IPS-18a (cell line): ENCODE measurements around the gene TBC1D8.

Experiments
- H3K27ac ChIP-seq: one replicate; pipeline ENCODE4 v1.5.1; 2013; ENCODE audit warnings: low read length
- H3K27me3 ChIP-seq: one replicate; pipeline ENCODE4 v1.6.1; 2013; ENCODE audit warnings: mild to moderate bottlenecking, low read length; ENCODE audit not compliant: control insufficient read depth, insufficient read depth
- H3K36me3 ChIP-seq: one replicate; pipeline ENCODE4 v1.6.1; 2013; ENCODE audit warnings: low read depth, low read length; ENCODE audit not compliant: control insufficient read depth
- H3K4me1 ChIP-seq: one replicate; pipeline ENCODE4 v1.6.1; 2013; ENCODE audit warnings: low read depth, low read length; ENCODE audit not compliant: control insufficient read depth
- H3K4me3 ChIP-seq: one replicate; pipeline ENCODE4 v1.5.1; 2013; ENCODE audit warnings: low read length
- H3K9ac ChIP-seq: one replicate; pipeline ENCODE4 v1.6.1; 2013; ENCODE audit warnings: mild to moderate bottlenecking, low read length, moderate library complexity
- H3K9me3 ChIP-seq: one replicate; pipeline ENCODE4 v1.6.1; 2013; ENCODE audit warnings: low read depth, low read length; ENCODE audit not compliant: control insufficient read depth

TBC1D8 gene

DNA sequence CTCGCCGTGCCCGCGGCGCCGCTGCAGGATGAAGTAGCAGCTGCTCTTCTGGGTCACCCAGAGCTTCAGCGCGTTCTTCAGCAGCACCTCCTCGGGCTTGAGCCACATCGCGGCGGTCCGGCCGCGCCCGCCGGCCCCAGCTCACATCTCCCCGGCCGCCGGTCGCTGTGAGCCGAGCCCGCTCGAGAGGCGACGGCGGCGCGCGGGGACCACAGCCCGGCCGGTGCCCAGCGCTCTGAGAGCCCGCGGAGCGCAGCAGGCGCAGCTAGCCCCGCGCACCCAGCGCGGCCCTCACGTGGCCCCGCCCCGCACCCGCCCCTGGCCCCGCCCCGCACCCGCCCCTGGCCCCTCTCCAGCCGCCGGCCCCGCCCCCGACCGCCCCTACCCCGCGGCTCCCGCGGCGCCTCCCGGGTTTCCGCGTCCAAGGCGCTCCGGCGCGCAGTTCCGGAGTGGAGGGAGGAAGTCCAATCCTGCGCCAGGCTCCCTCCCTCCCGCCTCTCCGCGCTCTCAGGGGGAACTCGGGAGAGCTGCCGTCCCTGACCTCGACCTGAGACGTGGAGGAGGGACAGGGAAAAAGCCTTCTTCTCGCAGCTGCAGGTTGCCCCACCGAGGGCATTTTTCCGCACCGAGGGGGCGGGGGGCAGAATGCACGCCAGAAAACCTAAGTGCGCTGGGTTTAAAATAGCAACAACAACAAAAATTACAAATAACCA is at the start of gene TBC1D8:
Gene TBC1D8 (minus strand): TSS at position 237 of the 713 bp plus-strand sequence. CDS start 129 bp downstream, at position 108.
- Histone ChIP-seq H3K4me1 (peaks cover 31% of the 10 kb centered on the region), H3K9ac (peak within 1 kb of the TSS; percentile 41), H3K27ac (no peak within 1 kb of the TSS), H3K4me3 (peak within 1 kb of the TSS; percentile 66), H3K36me3 (no peaks in the 10 kb centered on the region), H3K27me3 (peaks cover 28% of the 10 kb centered on the region), H3K9me3 (no peaks in the 10 kb centered on the region)

DNA sequence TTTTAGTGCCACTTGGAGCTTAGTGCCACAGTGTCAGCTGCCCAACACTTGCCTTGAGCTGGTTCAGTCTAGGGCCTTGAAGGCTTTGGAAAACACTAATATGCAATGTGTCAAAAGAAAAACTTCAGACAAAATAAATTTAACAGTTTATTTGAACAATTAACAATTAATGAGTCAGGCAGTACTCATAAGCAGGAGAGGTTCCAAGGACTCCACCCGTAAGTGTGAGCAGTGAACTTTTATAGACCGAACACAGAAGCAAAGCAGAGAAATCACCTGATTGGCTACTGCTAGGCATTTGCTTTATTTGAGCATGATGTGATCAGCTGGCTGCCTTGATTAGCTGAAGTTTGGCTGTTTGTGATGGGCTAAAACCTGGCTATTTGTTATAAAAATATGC is 49.5 kb upstream of the TBC1D8 start:
- H3K36me3 ChIP-seq, result no peaks in the 10 kb centered on the region
- no peaks in the 10 kb centered on the region for H3K27me3 ChIP-seq
- H3K27ac ChIP-seq, result no peak overlapping the region
- no peak overlapping the region for H3K9ac ChIP-seq
- no peaks in the 10 kb centered on the region for H3K4me1 ChIP-seq
- no peak overlapping the region for H3K4me3 ChIP-seq
- H3K9me3 ChIP-seq, result no peaks in the 10 kb centered on the region

DNA sequence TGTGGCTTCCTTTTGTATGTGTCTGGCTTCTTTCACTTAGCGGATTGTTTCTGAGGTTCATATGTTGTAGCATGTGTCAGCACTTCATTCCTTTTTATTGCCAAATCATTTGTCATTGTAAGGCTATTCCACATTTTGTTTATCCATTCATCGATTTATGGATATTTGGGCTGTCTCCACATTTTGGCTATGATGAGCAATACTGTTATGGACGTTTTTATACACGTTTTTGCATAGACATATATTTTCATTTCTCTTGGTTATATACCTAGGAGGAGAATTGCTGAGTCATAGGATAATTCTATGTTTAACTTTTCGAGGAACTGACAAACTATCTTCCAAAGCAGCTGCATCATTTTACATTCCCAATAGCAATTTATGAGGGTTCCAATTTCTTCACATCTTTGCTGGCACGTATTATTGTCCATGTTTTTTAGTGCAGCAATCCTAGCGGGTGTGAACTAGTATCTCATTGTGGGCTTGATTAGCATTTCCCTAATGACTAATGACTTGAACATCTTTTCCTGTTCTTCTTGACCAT is 48.1 kb upstream of the TBC1D8 start:
- Histone ChIP-seq H3K27ac (no peak overlapping the region), H3K4me1 (no peaks in the 10 kb centered on the region), H3K9me3 (no peaks in the 10 kb centered on the region), H3K27me3 (no peaks in the 10 kb centered on the region), H3K4me3 (no peak overlapping the region), H3K9ac (no peak overlapping the region), H3K36me3 (no peaks in the 10 kb centered on the region)

- Histone ChIP-seq H3K27me3 (no peaks in the 10 kb centered on the region), H3K36me3 (no peaks in the 10 kb centered on the region), H3K4me3 (no peak overlapping the region), H3K9ac (no peak overlapping the region), H3K9me3 (no peaks in the 10 kb centered on the region), H3K27ac (no peak overlapping the region), H3K4me1 (no peaks in the 10 kb centered on the region)
These were observed 46.6 kb upstream of the TBC1D8 start for GRCh38 chr2:101197814-101198213.

- Histone ChIP-seq H3K36me3 (no peaks in the 10 kb centered on the region), H3K27me3 (no peaks in the 10 kb centered on the region), H3K4me3 (no peak overlapping the region), H3K4me1 (no peaks in the 10 kb centered on the region), H3K9ac (no peak overlapping the region), H3K27ac (no peak overlapping the region), H3K9me3 (no peaks in the 10 kb centered on the region)
These were observed 46.1 kb upstream of the TBC1D8 start for GRCh38 chr2:101197215-101197745.

- Histone ChIP-seq H3K9ac (no peak overlapping the region), H3K27me3 (no peaks in the 10 kb centered on the region), H3K4me1 (no peaks in the 10 kb centered on the region), H3K9me3 (no peaks in the 10 kb centered on the region), H3K36me3 (no peaks in the 10 kb centered on the region), H3K4me3 (no peak overlapping the region), H3K27ac (no peak overlapping the region)
These were observed 44.9 kb upstream of the TBC1D8 start for GRCh38 chr2:101195871-101196661.

DNA sequence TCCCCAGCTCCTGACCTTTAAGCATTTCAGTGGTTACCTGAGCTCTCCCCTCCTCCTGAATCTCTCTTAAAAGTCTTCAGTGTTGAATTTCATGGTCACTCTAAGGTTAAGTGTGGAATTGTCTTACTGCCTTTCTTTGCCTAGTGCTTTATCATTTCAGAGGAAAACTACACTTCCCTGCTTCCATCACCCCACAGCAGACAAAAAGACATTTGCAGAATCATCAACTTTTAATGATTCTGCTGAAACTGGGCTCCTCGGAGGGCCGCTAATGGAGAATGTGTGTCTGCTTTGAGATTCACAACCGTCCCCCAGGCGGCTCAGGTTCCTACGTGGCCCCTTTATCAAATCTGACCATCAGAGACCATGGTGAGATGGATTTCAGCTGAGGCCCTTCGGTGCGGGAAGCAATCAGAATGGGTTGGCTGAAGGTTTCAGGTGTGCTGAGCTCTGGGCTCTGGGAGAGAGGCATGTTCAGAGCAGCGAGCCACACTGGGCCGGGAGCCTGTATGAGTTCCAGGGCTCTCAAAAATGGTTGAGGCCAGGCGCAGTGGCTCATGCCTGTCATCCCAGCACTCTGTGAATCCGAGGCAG is 41.9 kb upstream of the TBC1D8 start:
- Histone ChIP-seq H3K4me1 (no peaks in the 10 kb centered on the region), H3K27me3 (no peaks in the 10 kb centered on the region), H3K9me3 (no peaks in the 10 kb centered on the region), H3K36me3 (no peaks in the 10 kb centered on the region), H3K4me3 (no peak overlapping the region), H3K9ac (no peak overlapping the region), H3K27ac (no peak overlapping the region)

- Histone ChIP-seq H3K36me3 (no peaks in the 10 kb centered on the region), H3K4me1 (peaks cover under 1% of the 10 kb centered on the region), H3K4me3 (no peak overlapping the region), H3K27ac (no peak overlapping the region), H3K9me3 (no peaks in the 10 kb centered on the region), H3K27me3 (no peaks in the 10 kb centered on the region), H3K9ac (no peak overlapping the region)
These were observed 39.8 kb upstream of the TBC1D8 start for GRCh38 chr2:101190747-101191516.

DNA sequence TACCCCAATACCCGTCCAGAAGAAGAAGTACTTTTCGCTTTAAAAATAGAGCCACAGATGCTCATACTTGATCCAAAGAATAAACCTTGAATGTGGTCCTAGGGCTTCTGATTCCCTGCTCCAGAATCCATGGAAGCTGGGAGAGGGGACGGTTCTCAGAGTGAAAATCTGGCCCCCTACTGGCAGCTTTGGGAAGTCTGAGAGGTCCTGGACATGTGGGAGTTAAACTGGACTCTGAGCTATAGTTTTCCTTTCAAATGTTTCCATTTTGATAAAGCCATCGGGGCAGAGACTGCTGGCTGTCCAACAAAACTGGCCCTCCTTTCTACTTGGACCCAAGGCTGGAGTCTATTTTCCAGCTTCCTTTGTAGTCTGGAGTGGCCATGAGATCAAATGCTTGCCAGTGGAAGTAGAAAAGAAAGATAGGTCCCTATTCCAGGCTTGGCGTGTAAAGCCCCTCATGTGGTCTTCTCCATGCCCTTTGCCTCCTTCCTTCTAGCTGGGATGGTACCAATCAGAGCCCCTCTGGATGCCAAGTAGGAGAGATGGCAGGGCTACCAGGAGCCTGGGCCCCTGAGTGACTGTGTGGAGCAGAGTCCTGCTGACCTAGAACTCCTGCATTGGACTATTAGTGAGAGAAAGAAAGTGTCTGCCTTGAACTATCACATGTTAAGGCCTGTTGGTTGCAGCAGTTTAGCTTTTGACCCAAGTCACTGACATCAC is 37.7 kb upstream of the TBC1D8 start:
- Histone ChIP-seq H3K27ac (no peak overlapping the region), H3K36me3 (no peaks in the 10 kb centered on the region), H3K27me3 (no peaks in the 10 kb centered on the region), H3K9ac (no peak overlapping the region), H3K4me1 (peaks cover 8% of the 10 kb centered on the region), H3K4me3 (no peak overlapping the region), H3K9me3 (no peaks in the 10 kb centered on the region)

- no peak overlapping the region for H3K27ac ChIP-seq
- H3K9me3 ChIP-seq, result no peaks in the 10 kb centered on the region
- peaks cover 8% of the 10 kb centered on the region for H3K4me1 ChIP-seq
- no peak overlapping the region for H3K9ac ChIP-seq
- H3K27me3 ChIP-seq, result no peaks in the 10 kb centered on the region
- H3K4me3 ChIP-seq, result no peak overlapping the region
- no peaks in the 10 kb centered on the region for H3K36me3 ChIP-seq
These were observed 35.9 kb upstream of the TBC1D8 start for GRCh38 chr2:101187131-101187530.
